Activated T-cell treated with anti-CD3 and anti-CD28 coated beads, Interleukin-2, amount 50 U/mL, for 24 hours (primary cell): ENCODE data around the gene SMIM5.
"Not testable (repeated sequence)": the region's sequence is repeated elsewhere in the genome, so short reads cannot be mapped to it uniquely, and the experiment has no call there.

Source experiments
- DNase-seq: peaks from one replicate; pipeline ENCODE4 v3.0.0-alpha.2; 2020
- H3K27ac Mint-ChIP-seq: 2 replicates; pipeline ENCODE4 v1.8.0; 2020; ENCODE audit warnings: mild to moderate bottlenecking, mixed read lengths
- H3K27me3 Mint-ChIP-seq: 2 replicates; pipeline ENCODE4 v1.8.0; 2020; ENCODE audit warnings: mixed read lengths
- H3K36me3 Mint-ChIP-seq: 2 replicates; pipeline ENCODE4 v1.8.0; 2020; ENCODE audit warnings: low read depth, mixed read lengths
- H3K4me1 Mint-ChIP-seq: 2 replicates; pipeline ENCODE4 v1.8.0; 2020; ENCODE audit warnings: low read depth, mixed read lengths
- H3K4me3 Mint-ChIP-seq: 2 replicates; pipeline ENCODE4 v1.8.0; 2020; ENCODE audit warnings: mild to moderate bottlenecking, moderate library complexity, mixed read lengths
- H3K9me3 Mint-ChIP-seq: 2 replicates; pipeline ENCODE4 v1.8.0; 2020; ENCODE audit warnings: mixed read lengths

The SMIM5 gene

GRCh38 chr17:75638039-75638438 lies 4.8 kb downstream of the SMIM5 start:
- H3K4me1 Mint-ChIP-seq, DNase-seq, H3K4me3 Mint-ChIP-seq, H3K27me3 Mint-ChIP-seq, H3K9me3 Mint-ChIP-seq, H3K36me3 Mint-ChIP-seq, H3K27ac Mint-ChIP-seq: not testable (repeated sequence)

- Mint-ChIP-seq H3K27me3 (no peaks in the 10 kb centered on the region), H3K4me1 (peaks cover 2% of the 10 kb centered on the region), H3K4me3 (no peak overlapping the region), H3K9me3 (no peaks in the 10 kb centered on the region), H3K27ac (no peak overlapping the region), H3K36me3 (peaks cover 6% of the 10 kb centered on the region)
- DNase-seq = no peak
Measured at GRCh38 chr17:75638893-75639292, 5.7 kb downstream of the SMIM5 start.

GRCh38 chr17:75639327-75639726 lies 6.1 kb downstream of the SMIM5 start:
- Mint-ChIP-seq H3K27me3 (no peaks in the 10 kb centered on the region), H3K9me3 (no peaks in the 10 kb centered on the region), H3K27ac (no peak overlapping the region), H3K36me3 (peaks cover 6% of the 10 kb centered on the region), H3K4me3 (no peak overlapping the region), H3K4me1 (no peaks in the 10 kb centered on the region)
- no peak for DNase-seq

GRCh38 chr17:75639771-75640555 lies 6.7 kb downstream of the SMIM5 start:
- Mint-ChIP-seq H3K4me1 (no peaks in the 10 kb centered on the region), H3K9me3 (no peaks in the 10 kb centered on the region), H3K27ac (no peak overlapping the region), H3K4me3 (no peak overlapping the region), H3K27me3 (no peaks in the 10 kb centered on the region), H3K36me3 (peaks cover 6% of the 10 kb centered on the region)
- no peak for DNase-seq

- Mint-ChIP-seq H3K27ac (no peak overlapping the region), H3K36me3 (peaks cover 10% of the 10 kb centered on the region), H3K9me3 (no peaks in the 10 kb centered on the region), H3K4me3 (no peak overlapping the region), H3K4me1 (no peaks in the 10 kb centered on the region), H3K27me3 (no peaks in the 10 kb centered on the region)
- DNase-seq = no peak
Measured at GRCh38 chr17:75640556-75641119, 7.4 kb downstream of the SMIM5 start.

- Mint-ChIP-seq H3K9me3 (no peaks in the 10 kb centered on the region), H3K4me1 (peaks cover 5% of the 10 kb centered on the region), H3K27ac (no peak overlapping the region), H3K36me3 (peaks cover 11% of the 10 kb centered on the region), H3K4me3 (no peak overlapping the region), H3K27me3 (no peaks in the 10 kb centered on the region)
- DNase-seq = no peak
Measured at GRCh38 chr17:75641343-75641742, 8.1 kb downstream of the SMIM5 start.

- Mint-ChIP-seq H3K27me3 (no peaks in the 10 kb centered on the region), H3K27ac (no peak overlapping the region), H3K9me3 (no peaks in the 10 kb centered on the region), H3K4me1 (peaks cover 5% of the 10 kb centered on the region), H3K4me3 (no peak overlapping the region), H3K36me3 (peaks cover 11% of the 10 kb centered on the region)
- DNase-seq = no peak
Measured at GRCh38 chr17:75642182-75642783, 9.0 kb downstream of the SMIM5 start.

GRCh38 chr17:75642784-75643642 lies 9.8 kb downstream of the SMIM5 start:
- Mint-ChIP-seq H3K27me3 (no peaks in the 10 kb centered on the region), H3K4me1 (peaks cover 5% of the 10 kb centered on the region), H3K36me3 (peaks cover 13% of the 10 kb centered on the region), H3K27ac (no peak overlapping the region), H3K4me3 (no peak overlapping the region), H3K9me3 (no peaks in the 10 kb centered on the region)
- DNase-seq = no peak

GRCh38 chr17:75643643-75644017 lies 10.4 kb downstream of the SMIM5 start:
- no peaks in the 10 kb centered on the region for H3K27me3 Mint-ChIP-seq
- no peak overlapping the region for H3K4me3 Mint-ChIP-seq
- H3K9me3 Mint-ChIP-seq = no peaks in the 10 kb centered on the region
- no peak overlapping the region for H3K27ac Mint-ChIP-seq
- peaks cover 5% of the 10 kb centered on the region for H3K4me1 Mint-ChIP-seq
- no peak for DNase-seq
- peaks cover 11% of the 10 kb centered on the region for H3K36me3 Mint-ChIP-seq

GRCh38 chr17:75645501-75645888 lies 12.3 kb downstream of the SMIM5 start:
- no peaks in the 10 kb centered on the region for H3K9me3 Mint-ChIP-seq
- H3K36me3 Mint-ChIP-seq = peaks cover 29% of the 10 kb centered on the region
- DNase-seq = no peak
- H3K4me3 Mint-ChIP-seq = no peak overlapping the region
- H3K4me1 Mint-ChIP-seq = peaks cover 5% of the 10 kb centered on the region
- H3K27ac Mint-ChIP-seq = no peak overlapping the region
- no peaks in the 10 kb centered on the region for H3K27me3 Mint-ChIP-seq

GRCh38 chr17:75645889-75646637 lies 12.8 kb downstream of the SMIM5 start:
- no peak for DNase-seq
- peaks cover 35% of the 10 kb centered on the region for H3K36me3 Mint-ChIP-seq
- H3K27ac Mint-ChIP-seq = peak overlapping the region; percentile 67
- H3K27me3 Mint-ChIP-seq = no peaks in the 10 kb centered on the region
- no peaks in the 10 kb centered on the region for H3K9me3 Mint-ChIP-seq
- no peak overlapping the region for H3K4me3 Mint-ChIP-seq
- peaks cover 5% of the 10 kb centered on the region for H3K4me1 Mint-ChIP-seq

GRCh38 chr17:75646638-75646992 lies 13.4 kb downstream of the SMIM5 start:
- H3K4me3 Mint-ChIP-seq = no peak overlapping the region
- no peaks in the 10 kb centered on the region for H3K27me3 Mint-ChIP-seq
- no peak for DNase-seq
- H3K4me1 Mint-ChIP-seq = peaks cover 5% of the 10 kb centered on the region
- H3K27ac Mint-ChIP-seq = no peak overlapping the region
- H3K9me3 Mint-ChIP-seq = no peaks in the 10 kb centered on the region
- peaks cover 40% of the 10 kb centered on the region for H3K36me3 Mint-ChIP-seq

GRCh38 chr17:75647061-75647460 lies 13.8 kb downstream of the SMIM5 start:
- H3K27ac Mint-ChIP-seq = no peak overlapping the region
- peaks cover 5% of the 10 kb centered on the region for H3K4me1 Mint-ChIP-seq

GRCh38 chr17:75647921-75648320 lies 14.7 kb downstream of the SMIM5 start:
- DNase-seq = no peak
- Mint-ChIP-seq H3K27ac (no peak overlapping the region), H3K36me3 (peaks cover 48% of the 10 kb centered on the region), H3K27me3 (no peaks in the 10 kb centered on the region), H3K4me3 (no peak overlapping the region), H3K4me1 (peaks cover 7% of the 10 kb centered on the region), H3K9me3 (no peaks in the 10 kb centered on the region)

More at GRCh38 chr17:75647061-75647460, 13.8 kb downstream of the SMIM5 start:
- no peak overlapping the region for H3K4me3 Mint-ChIP-seq
- peaks cover 44% of the 10 kb centered on the region for H3K36me3 Mint-ChIP-seq
- no peaks in the 10 kb centered on the region for H3K27me3 Mint-ChIP-seq
- H3K9me3 Mint-ChIP-seq = no peaks in the 10 kb centered on the region
- DNase-seq = no peak
